Smooth muscle cell of the brain vasculature (primary cell): ENCODE data around the gene PRRC2A.
A peak's percentile ranks its signal among the peaks of the same experiment; 100 is the strongest.

Experiments used
- DNase-seq: peaks from one replicate; pipeline ENCODE4 v3.0.0-alpha.2; 2012; ENCODE audit warnings: low read depth, low spot score

Gene PRRC2A

GRCh38 chr6:31665501-31666336, 45.2 kb downstream of the PRRC2A start, which contains the start of gene CSNK2B:
Gene CSNK2B, plus strand, starts transcription at chr6:31666080. Its CDS starts 752 bp downstream, at chr6:31666832.
- peak; percentile 89 for DNase-seq

GRCh38 chr6:31666337-31666965, 45.9 kb downstream of the PRRC2A start:
- DNase-seq: no peak

- DNase-seq: no peak
Measured at GRCh38 chr6:31669676-31670075, 49.2 kb downstream of the PRRC2A start, which contains the start of gene LY6G5B. Gene LY6G5B, plus strand, starts transcription at chr6:31669976. Its CDS starts 975 bp downstream, at chr6:31670951.

- DNase-seq: no peak
Measured at GRCh38 chr6:31676322-31676903, 55.9 kb downstream of the PRRC2A start.

GRCh38 chr6:31676904-31677303, 56.4 kb downstream of the PRRC2A start:
- no peak for DNase-seq

- no peak for DNase-seq
Measured at GRCh38 chr6:31677955-31678354, 57.4 kb downstream of the PRRC2A start.

- peak; percentile 72 for DNase-seq
Measured at GRCh38 chr6:31680226-31681134, 60.0 kb downstream of the PRRC2A start, which contains the start of gene LY6G5C. Gene LY6G5C, minus strand, starts transcription at chr6:31681067. Its CDS starts 694 bp downstream, at chr6:31680373.

- no peak for DNase-seq
Measured at GRCh38 chr6:31681135-31681671, 60.7 kb downstream of the PRRC2A start.

GRCh38 chr6:31683591-31683990, 63.1 kb downstream of the PRRC2A start:
- no peak for DNase-seq

- DNase-seq: no peak
Measured at GRCh38 chr6:31686483-31686882, 66.0 kb downstream of the PRRC2A start.

GRCh38 chr6:31687321-31687720, 66.8 kb downstream of the PRRC2A start:
- DNase-seq: no peak
